H1 (cell line): ENCODE results near the gene FAM76A. TPM values are rescaled to one million over a fixed set of nuclear protein-coding genes. Genes with fewer than 3 reads are reported as not detected.

ENCODE experiments used
- CTCF ChIA-PET: fragments of 300-600 bp; sonication (Branson Sonifier 250); formaldehyde crosslinking; loops from one replicate; lab custom pipeline; 2021; ENCODE audit not compliant: partially characterized antibody; lab: Charles Lee
- POLR2A ChIA-PET: fragments of 300-600 bp; sonication (Branson Sonifier 250); formaldehyde crosslinking; loops from one replicate; lab custom pipeline; 2021; ENCODE audit warnings: inconsistent platforms; ENCODE audit not compliant: partially characterized antibody; lab: Charles Lee
- DNase-seq, 2 experiments: peaks; one replicate each; pipeline versions ENCODE4 v3.0.0 to v3.0.0-alpha.2; 2010 to 2022; ENCODE audit warnings: low spot score in 2 of 2, low read depth in 1 of 2, mixed read lengths in 1 of 2
- FAIRE-seq: peaks from 2 replicates; lab custom pipeline; 2011; peaks lifted over from hg19 to GRCh38; lab: Jason Lieb, UNC
- H2AFZ ChIP-seq: 2 replicates; pipeline ENCODE4 v1.8.1; 2012; ENCODE audit warnings: low read length, inconsistent platforms
- H2AK5ac ChIP-seq: 2 replicates; pipeline ENCODE4 v1.6.1; 2013; ENCODE audit warnings: low read depth, low read length
- H2BK120ac ChIP-seq: replicated peaks from 2 replicates; pipeline ENCODE3; 2013; ENCODE audit warnings: low read depth, low read length, inconsistent platforms
- H2BK12ac ChIP-seq: 2 replicates; pipeline ENCODE4 v1.6.1; 2013; ENCODE audit warnings: low read depth, low read length
- H2BK15ac ChIP-seq: 2 replicates; pipeline ENCODE4 v1.6.1; 2013; ENCODE audit warnings: low read length
- H2BK20ac ChIP-seq: 2 replicates; pipeline ENCODE4 v1.6.1; 2013; ENCODE audit warnings: low read length
- H2BK5ac ChIP-seq: 2 replicates; pipeline ENCODE4 v1.6.1; 2013; ENCODE audit warnings: low read depth, low read length
- H3K14ac ChIP-seq: 2 replicates; pipeline ENCODE4 v1.6.1; 2013; ENCODE audit warnings: inconsistent platforms; ENCODE audit not compliant: insufficient read length
- H3K18ac ChIP-seq: 2 replicates; pipeline ENCODE4 v1.6.1; 2013; ENCODE audit warnings: low read length; ENCODE audit errors: extremely low read depth
- H3K23ac ChIP-seq: 2 replicates; pipeline ENCODE4 v1.6.1; 2013; ENCODE audit warnings: inconsistent platforms; ENCODE audit not compliant: insufficient read length
- H3K23me2 ChIP-seq: 2 replicates; pipeline ENCODE4 v1.6.1; 2013; ENCODE audit warnings: low read depth, low read length
- H3K27ac ChIP-seq: 2 replicates; pipeline ENCODE4 v1.6.1; 2011; ENCODE audit warnings: low read depth, low read length, inconsistent platforms
- H3K27me3 ChIP-seq, 4 experiments: replicated peaks in 1 of 4; 1 replicate in 1 of 4; 2 replicates in 3 of 4; pipeline versions ENCODE4 v1.6.1 to v1.8.1; 2011 to 2013; ENCODE audit warnings: low read length in 3 of 4, mild to moderate bottlenecking in 3 of 4, inconsistent platforms in 2 of 4, mixed read lengths in 2 of 4, moderate library complexity in 1 of 4; ENCODE audit not compliant: control insufficient read depth in 3 of 4, insufficient read depth in 3 of 4; ENCODE audit errors: extremely low read depth in 1 of 4
- H3K36me3 ChIP-seq, 4 experiments: 2 replicates each; pipeline versions ENCODE4 v1.6.1 to v1.8.1; 2011 to 2013; ENCODE audit warnings: mild to moderate bottlenecking in 4 of 4, low read length in 3 of 4, moderate library complexity in 2 of 4, control low read depth in 1 of 4, inconsistent platforms in 1 of 4; ENCODE audit not compliant: insufficient read depth in 4 of 4, control insufficient read depth in 2 of 4
- H3K4ac ChIP-seq: replicated peaks from 2 replicates; pipeline ENCODE3; 2013; ENCODE audit warnings: low read length, low read depth, mixed read lengths, inconsistent platforms; ENCODE audit not compliant: insufficient read length
- H3K4me1 ChIP-seq, 4 experiments: replicated peaks in 1 of 4; 1 replicate in 1 of 4; 2 replicates in 3 of 4; pipeline versions ENCODE4 v1.6.1 to v1.8.1; 2011 to 2013; ENCODE audit warnings: low read length in 3 of 4, inconsistent platforms in 2 of 4, mixed read lengths in 1 of 4; ENCODE audit not compliant: insufficient read depth in 4 of 4, control insufficient read depth in 3 of 4
- H3K4me2 ChIP-seq, 2 experiments: 2 replicates each; pipeline versions ENCODE4 v1.6.1 to v1.8.1; 2011 to 2013; ENCODE audit warnings: low read depth in 2 of 2, low read length in 2 of 2, control low read depth in 1 of 2, inconsistent platforms in 1 of 2, mild to moderate bottlenecking in 1 of 2; ENCODE audit not compliant: insufficient read depth in 1 of 2
- H3K4me3 ChIP-seq, 4 experiments: fragments of 200-600, 300-600 bp in 1 of 4; sonication (generic), shearing (Covaris generic), sonication (Bioruptor Twin) in 1 of 4; 2 replicates each; pipeline versions ENCODE4 v1.5.1 to v1.8.1; 2011 to 2016; ENCODE audit warnings: low read length in 4 of 4, low read depth in 3 of 4, control low read depth in 2 of 4, inconsistent platforms in 2 of 4, mild to moderate bottlenecking in 2 of 4, mixed read lengths in 1 of 4, moderate library complexity in 1 of 4; ENCODE audit not compliant: insufficient read depth in 2 of 4; ENCODE audit errors: extremely low read depth in 1 of 4
- H3K56ac ChIP-seq: replicated peaks from 2 replicates; pipeline ENCODE3; 2013; ENCODE audit warnings: low read depth, mild to moderate bottlenecking, mixed read lengths, low read length, inconsistent platforms; ENCODE audit not compliant: insufficient read length
- H3K79me1 ChIP-seq: 2 replicates; pipeline ENCODE4 v1.6.1; 2013; ENCODE audit warnings: low read depth, low read length, control low read depth
- H3K79me2 ChIP-seq, 2 experiments: 2 replicates each; pipeline versions ENCODE4 v1.6.1 to v1.8.1; 2012 to 2013; ENCODE audit warnings: low read length in 2 of 2, mild to moderate bottlenecking in 2 of 2, inconsistent platforms in 1 of 2; ENCODE audit not compliant: insufficient read depth in 2 of 2, control insufficient read depth in 1 of 2
- H3K9ac ChIP-seq, 4 experiments: replicated peaks in 1 of 4; 1 replicate in 1 of 4; 2 replicates in 3 of 4; pipeline versions ENCODE4 v1.6.1 to v1.8.1; 2011 to 2013; ENCODE audit warnings: low read depth in 3 of 4, low read length in 3 of 4, control low read depth in 2 of 4, mild to moderate bottlenecking in 2 of 4, moderate library complexity in 2 of 4, inconsistent platforms in 1 of 4; ENCODE audit errors: extremely low read depth in 1 of 4
- H3K9me3 ChIP-seq, 2 experiments: 2 replicates each; pipeline versions ENCODE4 v1.6.1 to v1.8.1; 2012 to 2013; ENCODE audit warnings: mild to moderate bottlenecking in 2 of 2, moderate library complexity in 2 of 2, control low read depth in 1 of 2, inconsistent platforms in 1 of 2, low read depth in 1 of 2, low read length in 1 of 2, mixed read lengths in 1 of 2; ENCODE audit not compliant: insufficient read depth in 2 of 2
- H4K20me1 ChIP-seq, 2 experiments: replicated peaks in 1 of 2; 2 replicates each; pipeline versions ENCODE3 to v1.8.1; 2011 to 2013; ENCODE audit warnings: inconsistent platforms in 2 of 2, low read length in 2 of 2, mild to moderate bottlenecking in 1 of 2; ENCODE audit not compliant: insufficient read depth in 2 of 2, control insufficient read depth in 1 of 2
- H4K5ac ChIP-seq: 2 replicates; pipeline ENCODE4 v1.6.1; 2013; ENCODE audit warnings: low read length, low read depth, mixed read lengths, inconsistent platforms; ENCODE audit not compliant: insufficient read length
- H4K8ac ChIP-seq: 2 replicates; pipeline ENCODE4 v1.8.0; 2013; ENCODE audit warnings: mild to moderate bottlenecking, moderate library complexity, low read length, inconsistent platforms; ENCODE audit not compliant: insufficient read depth; ENCODE audit errors: extremely low read depth
- H4K91ac ChIP-seq: replicated peaks from 2 replicates; pipeline ENCODE3; 2013; ENCODE audit warnings: low read length, mixed read lengths, inconsistent platforms; ENCODE audit not compliant: insufficient read length
- CREB1 ChIP-seq: IDR thresholded peaks from 2 replicates; pipeline ENCODE4 v1.6.1; 2012; ENCODE audit warnings: inconsistent platforms
- JUN ChIP-seq: IDR thresholded peaks from 2 replicates; pipeline ENCODE4 v1.6.1; 2011; ENCODE audit warnings: low read depth, mild to moderate bottlenecking, improper control_type of control experiment, low read length
- SP4 ChIP-seq: IDR thresholded peaks from 2 replicates; pipeline ENCODE4 v1.6.1; 2012; ENCODE audit warnings: low read length, inconsistent platforms
- TAF1 ChIP-seq: IDR thresholded peaks from 2 replicates; pipeline ENCODE4 v1.6.1; 2011; ENCODE audit warnings: mild to moderate bottlenecking, low read depth, low read length
- WGBS, 2 experiments: shearing (Covaris generic) in 1 of 2; methylation state at CpG; one replicate each; pipeline versions ENCODE4 v1.1.6 to v1.1.7; 2013 to 2015; ENCODE audit warnings: low lambda C conversion rate in 2 of 2, mixed read lengths in 2 of 2, inconsistent platforms in 1 of 2, low coverage in 1 of 2, missing lambda C conversion rate in 1 of 2; ENCODE audit not compliant: insufficient replicate concordance in 2 of 2, insufficient coverage in 1 of 2, insufficient read length in 1 of 2; ENCODE audit errors: extremely low coverage in 1 of 2, missing lambda C conversion rate in 1 of 2; 5-methylcytosine and 5-hydroxymethylcytosine counted together
- polyA plus RNA-seq, 7 experiments: library from polyadenylated mRNA; depleted of rRNA in 3 of 7; stranded (reverse) in 5 of 7; unstranded in 2 of 7; fragments of >200 nt in 5 of 7; fragments of 200-250 nt in 2 of 7; gene quantifications; 1 replicate in 5 of 7; 2 replicates in 1 of 7; 4 replicates in 1 of 7; pipeline versions ENCODE4 v1.2.1 to v1.2.3, GENCODE V29; 2011 to 2013; ENCODE audit warnings: missing spikeins in 2 of 7, mixed read lengths in 2 of 7
- total RNA-seq: library from RNA; stranded (reverse); fragmentation: NEBNext Ultra II Directional; extraction: Animal tissue kit (Norgen Biotek cat#: 25700); gene quantifications from 2 replicates; pipeline ENCODE4 v1.2.1, GENCODE V29; 2021
- TF ChIP-seq, protein P1 (sequence below): IDR thresholded peaks from 2 replicates; pipeline ENCODE4 v1.6.1; 2012; ENCODE audit warnings: inconsistent platforms
- TF ChIP-seq, protein P2 (sequence below): IDR thresholded peaks from 2 replicates; pipeline ENCODE4 v1.6.1; 2012; ENCODE audit warnings: low read length, inconsistent platforms

FAM76A gene
- total and polyA plus RNA-seq, 2 of the 8 experiments (the other 6 are each of a cell fraction or from before 2014, with no cell fraction given) = 3.4 to 16.2 TPM

DNA sequence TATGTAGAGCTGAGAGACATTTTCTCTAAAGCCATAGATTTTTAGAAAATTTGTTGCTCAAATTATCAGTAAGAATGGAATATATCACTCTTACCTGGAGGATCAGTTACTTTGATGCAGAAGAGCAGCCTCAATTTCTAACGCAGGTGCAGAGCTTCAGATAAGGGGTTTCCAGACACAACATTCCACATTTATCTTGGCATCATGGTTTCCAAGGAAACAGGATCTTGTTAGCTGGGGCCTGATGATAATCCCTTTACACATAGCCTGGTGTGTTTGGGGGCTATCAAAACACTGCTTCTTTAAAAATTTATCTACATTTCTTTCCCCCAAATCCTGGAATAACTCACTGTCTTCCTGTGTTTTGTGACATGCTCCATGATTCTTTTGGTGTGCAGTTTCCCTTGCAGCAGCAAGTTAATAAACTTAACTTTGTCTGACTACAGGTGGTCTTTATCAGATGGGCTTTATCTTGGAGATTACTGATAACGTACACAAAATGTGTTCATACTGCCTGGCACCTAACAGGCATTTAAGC, 44.6 kb downstream of the FAM76A start:
- no peak for DNase-seq
- Histone ChIP-seq H3K23ac (no peak overlapping the region), H4K8ac (no peak overlapping the region), H2BK12ac (no peak overlapping the region), H4K5ac (no peak overlapping the region), H3K9ac (no peak overlapping the region), H2BK5ac (no peak overlapping the region), H3K4me2 (no peak overlapping the region), H2BK120ac (no peak overlapping the region), H3K36me3 (no peaks in the 10 kb centered on the region), H3K79me1 (no peaks in the 10 kb centered on the region), H2BK15ac (no peak overlapping the region), H2BK20ac (no peak overlapping the region), H2AK5ac (no peak overlapping the region), H3K23me2 (peaks cover 7% of the 10 kb centered on the region; the same call in 1 of the 2 replicates), H4K91ac (no peak overlapping the region), H3K18ac (no peak overlapping the region), H3K14ac (no peak overlapping the region), H3K56ac (no peak overlapping the region), H3K79me2 (peaks cover 0 to 13% of the 10 kb centered on the region in 2 experiments; a peak in 1 of 4 replicates), H3K27me3 (no peaks in the 10 kb centered on the region), H2AFZ (no peak overlapping the region), H3K4ac (no peak overlapping the region), H3K27ac (no peak overlapping the region), H3K9me3 (no peaks in the 10 kb centered on the region), H3K4me3 (no peak overlapping the region), H4K20me1 (no peaks in the 10 kb centered on the region), H3K4me1 (peaks cover 0 to 2% (median 0%) of the 10 kb centered on the region in 4 experiments; a peak in 2 of 7 replicates)
- no peak for FAIRE-seq
- CTCF ChIA-PET = interaction anchor here (0.7 to 1.5 kb wide), 2 partner anchors 12 to 161 kb away, joined by 4 read pairs; no protein-coding TSS in a partner anchor
- POLR2A ChIA-PET = interaction anchor here (1.5 to 4.3 kb wide), 3 partner anchors 13 to 60 kb away, joined by 3 to 23 read pairs (median 4); partner anchors contain the start of gene PPP1R8
- WGBS, 2 experiments = 84% methylated on average over 2 of the region's 2 CpGs; no CpG with 5 or more reads in 1 of the 2 experiments
- TF ChIP-seq, protein P1, sequence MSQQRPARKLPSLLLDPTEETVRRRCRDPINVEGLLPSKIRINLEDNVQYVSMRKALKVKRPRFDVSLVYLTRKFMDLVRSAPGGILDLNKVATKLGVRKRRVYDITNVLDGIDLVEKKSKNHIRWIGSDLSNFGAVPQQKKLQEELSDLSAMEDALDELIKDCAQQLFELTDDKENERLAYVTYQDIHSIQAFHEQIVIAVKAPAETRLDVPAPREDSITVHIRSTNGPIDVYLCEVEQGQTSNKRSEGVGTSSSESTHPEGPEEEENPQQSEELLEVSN = no peak
- TF ChIP-seq JUN (no peak), TAF1 (no peak), SP4 (no peak), CREB1 (no peak)
- TF ChIP-seq, protein P2, sequence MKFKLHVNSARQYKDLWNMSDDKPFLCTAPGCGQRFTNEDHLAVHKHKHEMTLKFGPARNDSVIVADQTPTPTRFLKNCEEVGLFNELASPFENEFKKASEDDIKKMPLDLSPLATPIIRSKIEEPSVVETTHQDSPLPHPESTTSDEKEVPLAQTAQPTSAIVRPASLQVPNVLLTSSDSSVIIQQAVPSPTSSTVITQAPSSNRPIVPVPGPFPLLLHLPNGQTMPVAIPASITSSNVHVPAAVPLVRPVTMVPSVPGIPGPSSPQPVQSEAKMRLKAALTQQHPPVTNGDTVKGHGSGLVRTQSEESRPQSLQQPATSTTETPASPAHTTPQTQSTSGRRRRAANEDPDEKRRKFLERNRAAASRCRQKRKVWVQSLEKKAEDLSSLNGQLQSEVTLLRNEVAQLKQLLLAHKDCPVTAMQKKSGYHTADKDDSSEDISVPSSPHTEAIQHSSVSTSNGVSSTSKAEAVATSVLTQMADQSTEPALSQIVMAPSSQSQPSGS = no peak
